ENCODE measurements around the gene TEDC1.

Gene TEDC1

GRCh38 chr14:105487986-105488777 lies 2.9 kb upstream of the TEDC1 start:
- Histone ChIP-seq H3K27ac (ENCODE audit: low read depth, low read length) (no peak overlapping the region), H3K4me1 (ENCODE audit: control insufficient read depth, insufficient read depth, low read length) (peaks cover 16% of the 10 kb centered on the region), H3K36me3 (ENCODE audit: control insufficient read depth, insufficient read depth, low read length) (peaks cover under 1% of the 10 kb centered on the region; the same call in 1 of the 2 replicates), H3K9me3 (ENCODE audit: control insufficient read depth, insufficient read depth, low read depth, low read length) (no peaks in the 10 kb centered on the region), H3K27me3 (ENCODE audit: control insufficient read depth, insufficient read depth, low read length) (peaks cover 62% of the 10 kb centered on the region), H3K9ac (ENCODE audit: low read length) (peak overlapping the region; percentile 4), H3K4me3 (ENCODE audit: low read depth, low read length) (peak overlapping the region; percentile 54)

- peaks cover 3% of the 10 kb centered on the region; the same call in 1 of the 2 replicates for H3K36me3 ChIP-seq (ENCODE audit: control insufficient read depth, insufficient read depth, low read length)
- no peak overlapping the region for H3K27ac ChIP-seq (ENCODE audit: low read depth, low read length)
- no peak overlapping the region for H3K9ac ChIP-seq (ENCODE audit: low read length)
- H3K27me3 ChIP-seq (ENCODE audit: control insufficient read depth, insufficient read depth, low read length), result peaks cover 54% of the 10 kb centered on the region
- no peak overlapping the region for H3K4me3 ChIP-seq (ENCODE audit: low read depth, low read length)
- H3K9me3 ChIP-seq (ENCODE audit: control insufficient read depth, insufficient read depth, low read depth, low read length), result no peaks in the 10 kb centered on the region
- H3K4me1 ChIP-seq (ENCODE audit: control insufficient read depth, insufficient read depth, low read length), result peaks cover 16% of the 10 kb centered on the region
Observed at GRCh38 chr14:105488781-105489541, 2.1 kb upstream of the TEDC1 start.

GRCh38 chr14:105489542-105490266 lies 1.3 kb upstream of the TEDC1 start:
- H3K27ac ChIP-seq (ENCODE audit: low read depth, low read length), result no peak overlapping the region
- peak overlapping the region; percentile 62 for H3K9ac ChIP-seq (ENCODE audit: low read length)

GRCh38 chr14:105490267-105490571 lies 827 bp upstream of the TEDC1 start:
- H3K4me1 ChIP-seq (ENCODE audit: control insufficient read depth, insufficient read depth, low read length), result peaks cover 16% of the 10 kb centered on the region
- peak overlapping the region; percentile 56 for H3K9ac ChIP-seq (ENCODE audit: low read length)
- no peaks in the 10 kb centered on the region for H3K9me3 ChIP-seq (ENCODE audit: control insufficient read depth, insufficient read depth, low read depth, low read length)
- peaks cover 42% of the 10 kb centered on the region for H3K27me3 ChIP-seq (ENCODE audit: control insufficient read depth, insufficient read depth, low read length)
- H3K4me3 ChIP-seq (ENCODE audit: low read depth, low read length), result peak overlapping the region; percentile 83
- H3K36me3 ChIP-seq (ENCODE audit: control insufficient read depth, insufficient read depth, low read length), result peaks cover 3% of the 10 kb centered on the region; the same call in 1 of the 2 replicates
- H3K27ac ChIP-seq (ENCODE audit: low read depth, low read length), result no peak overlapping the region

More at GRCh38 chr14:105489542-105490266, 1.3 kb upstream of the TEDC1 start:
- H3K36me3 ChIP-seq (ENCODE audit: control insufficient read depth, insufficient read depth, low read length), result peaks cover 3% of the 10 kb centered on the region; the same call in 1 of the 2 replicates
- H3K27me3 ChIP-seq (ENCODE audit: control insufficient read depth, insufficient read depth, low read length), result peaks cover 47% of the 10 kb centered on the region
- peaks cover 16% of the 10 kb centered on the region for H3K4me1 ChIP-seq (ENCODE audit: control insufficient read depth, insufficient read depth, low read length)
- no peaks in the 10 kb centered on the region for H3K9me3 ChIP-seq (ENCODE audit: control insufficient read depth, insufficient read depth, low read depth, low read length)
- peak overlapping the region; percentile 83 for H3K4me3 ChIP-seq (ENCODE audit: low read depth, low read length)

GRCh38 chr14:105491366-105491973 lies 424 bp downstream of the TEDC1 start:
- Histone ChIP-seq H3K4me3 (ENCODE audit: low read depth, low read length) (peak overlapping the region; percentile 83), H3K9ac (ENCODE audit: low read length) (peak overlapping the region; percentile 75), H3K27me3 (ENCODE audit: control insufficient read depth, insufficient read depth, low read length) (peaks cover 29% of the 10 kb centered on the region), H3K4me1 (ENCODE audit: control insufficient read depth, insufficient read depth, low read length) (peaks cover 9% of the 10 kb centered on the region; the same call in 1 of the 2 replicates), H3K27ac (ENCODE audit: low read depth, low read length) (peak overlapping the region; percentile 49; the same call in 1 of the 2 replicates), H3K36me3 (ENCODE audit: control insufficient read depth, insufficient read depth, low read length) (peaks cover 3% of the 10 kb centered on the region; the same call in 1 of the 2 replicates), H3K9me3 (ENCODE audit: control insufficient read depth, insufficient read depth, low read depth, low read length) (no peaks in the 10 kb centered on the region)

DNA sequence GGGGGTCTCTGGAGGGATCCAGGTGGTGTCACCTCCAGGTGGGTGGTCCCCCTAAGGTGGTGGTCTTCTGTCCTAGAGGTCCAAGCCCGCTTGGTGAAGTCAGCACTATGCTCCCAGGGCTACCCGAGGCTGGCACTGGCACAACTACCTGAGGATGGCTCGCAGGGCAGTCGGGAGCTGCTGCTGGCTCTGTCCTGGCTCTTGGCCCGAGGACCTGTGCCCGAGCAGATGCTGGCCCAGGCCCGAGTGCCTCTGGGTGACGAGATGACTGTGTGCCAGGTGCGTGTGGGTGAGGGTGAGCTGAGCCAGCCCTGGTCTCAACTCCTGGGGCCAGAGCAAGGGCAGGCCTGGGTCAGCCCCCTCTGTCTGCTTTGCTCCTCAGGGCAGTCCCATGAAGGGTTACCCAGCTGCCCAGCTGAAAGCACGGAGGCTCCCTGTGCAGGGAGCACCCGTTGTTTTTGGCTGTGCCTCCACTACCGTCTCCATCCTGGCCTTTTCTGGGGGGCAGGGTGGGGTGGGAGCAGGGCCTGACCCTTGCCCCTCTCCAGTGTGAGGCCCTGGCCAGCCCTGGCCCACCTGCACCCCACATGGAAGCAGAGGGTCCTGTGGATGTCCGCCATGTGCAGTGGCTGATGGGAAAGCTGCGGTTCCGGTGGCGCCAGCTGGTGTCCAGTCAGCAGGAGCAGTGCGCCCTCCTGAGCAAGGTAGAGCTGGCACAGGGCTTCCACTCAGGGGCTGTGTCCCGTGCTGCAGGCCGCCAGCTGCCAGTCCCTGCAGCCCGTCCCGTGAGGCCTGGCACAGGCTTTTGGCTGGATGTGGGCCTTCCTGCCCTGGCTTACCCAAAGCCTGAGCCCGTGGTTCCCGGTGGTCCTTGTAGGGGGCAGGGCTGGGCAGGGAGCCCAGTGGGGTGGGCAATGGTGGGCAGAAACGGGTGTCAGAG lies 1.3 kb downstream of the TEDC1 start:
- peaks cover 21% of the 10 kb centered on the region for H3K27me3 ChIP-seq (ENCODE audit: control insufficient read depth, insufficient read depth, low read length)
- no peaks in the 10 kb centered on the region for H3K9me3 ChIP-seq (ENCODE audit: control insufficient read depth, insufficient read depth, low read depth, low read length)
- no peak overlapping the region for H3K27ac ChIP-seq (ENCODE audit: low read depth, low read length)
- H3K4me1 ChIP-seq (ENCODE audit: control insufficient read depth, insufficient read depth, low read length), result peaks cover 9% of the 10 kb centered on the region; the same call in 1 of the 2 replicates
- no peak overlapping the region for H3K9ac ChIP-seq (ENCODE audit: low read length)
- peak overlapping the region; percentile 31; the same call in 1 of the 2 replicates for H3K4me3 ChIP-seq (ENCODE audit: low read depth, low read length)
- peaks cover 3% of the 10 kb centered on the region; the same call in 1 of the 2 replicates for H3K36me3 ChIP-seq (ENCODE audit: control insufficient read depth, insufficient read depth, low read length)

GRCh38 chr14:105492971-105493871 lies 2.2 kb downstream of the TEDC1 start:
- H3K36me3 ChIP-seq (ENCODE audit: control insufficient read depth, insufficient read depth, low read length), result peaks cover 6% of the 10 kb centered on the region; the same call in 1 of the 2 replicates
- no peaks in the 10 kb centered on the region for H3K9me3 ChIP-seq (ENCODE audit: control insufficient read depth, insufficient read depth, low read depth, low read length)
- H3K9ac ChIP-seq (ENCODE audit: low read length), result no peak overlapping the region
- H3K27me3 ChIP-seq (ENCODE audit: control insufficient read depth, insufficient read depth, low read length), result peaks cover 12% of the 10 kb centered on the region
- H3K4me3 ChIP-seq (ENCODE audit: low read depth, low read length), result no peak overlapping the region
- no peak overlapping the region for H3K27ac ChIP-seq (ENCODE audit: low read depth, low read length)
- H3K4me1 ChIP-seq (ENCODE audit: control insufficient read depth, insufficient read depth, low read length), result peaks cover 9% of the 10 kb centered on the region; the same call in 1 of the 2 replicates

DNA sequence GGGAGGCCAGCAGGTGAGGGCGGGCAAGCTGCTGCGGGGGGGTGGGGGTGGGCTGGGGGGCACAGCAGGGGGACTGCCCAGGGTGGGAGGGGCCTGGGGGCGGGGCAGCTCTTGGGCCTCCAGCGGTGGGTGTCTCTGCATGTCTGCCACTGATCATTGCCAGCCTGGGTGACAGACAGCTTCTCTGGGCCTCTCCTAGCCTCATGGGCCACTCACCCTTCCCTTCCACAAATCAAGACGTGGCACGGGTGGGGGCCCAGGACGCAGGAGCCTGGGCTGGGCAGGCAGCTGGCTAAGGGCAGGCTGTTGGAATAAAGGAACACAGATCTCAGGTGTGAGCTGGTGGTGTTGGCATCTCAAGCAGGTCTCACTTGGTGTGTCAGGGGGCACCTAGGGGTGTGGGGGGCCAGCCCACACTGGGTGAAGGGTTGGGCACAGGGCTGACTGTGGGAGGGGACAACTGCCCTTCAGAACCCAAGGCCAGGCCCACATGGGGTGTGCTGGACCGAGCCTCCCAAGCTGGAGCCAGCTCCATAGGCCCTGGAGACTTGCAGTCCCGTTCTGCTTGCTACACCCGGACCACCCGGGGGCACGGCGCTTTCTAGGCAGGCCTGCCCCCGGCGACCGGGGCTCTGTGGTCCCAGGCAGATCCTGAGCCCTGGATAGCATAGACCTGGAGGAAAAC lies 3.0 kb downstream of the TEDC1 start:
- H3K27ac ChIP-seq (ENCODE audit: low read depth, low read length), result no peak overlapping the region
- no peaks in the 10 kb centered on the region for H3K9me3 ChIP-seq (ENCODE audit: control insufficient read depth, insufficient read depth, low read depth, low read length)
- peaks cover 6% of the 10 kb centered on the region; the same call in 1 of the 2 replicates for H3K36me3 ChIP-seq (ENCODE audit: control insufficient read depth, insufficient read depth, low read length)
- peaks cover 3% of the 10 kb centered on the region; the same call in 1 of the 2 replicates for H3K27me3 ChIP-seq (ENCODE audit: control insufficient read depth, insufficient read depth, low read length)
- H3K4me1 ChIP-seq (ENCODE audit: control insufficient read depth, insufficient read depth, low read length), result peaks cover 10% of the 10 kb centered on the region; the same call in 1 of the 2 replicates
- H3K9ac ChIP-seq (ENCODE audit: low read length), result no peak overlapping the region
- H3K4me3 ChIP-seq (ENCODE audit: low read depth, low read length), result no peak overlapping the region

DNA sequence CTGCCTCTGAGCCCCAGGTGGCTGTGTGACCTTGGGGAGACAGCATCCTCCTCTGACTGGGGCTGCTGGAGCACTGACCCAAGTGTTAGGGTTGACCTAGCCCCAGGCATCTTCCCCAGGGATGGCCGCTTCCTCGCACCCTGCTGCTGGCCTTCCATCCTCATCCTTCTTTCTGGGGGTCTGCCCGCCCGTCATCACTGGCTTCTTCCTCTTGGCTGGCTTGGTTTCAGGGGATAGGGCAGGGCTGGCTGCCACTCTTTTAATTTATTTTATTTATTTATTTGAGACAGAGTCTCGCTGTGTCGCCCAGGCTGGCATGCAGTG lies 3.5 kb downstream of the TEDC1 start:
- Histone ChIP-seq H3K27me3 (ENCODE audit: control insufficient read depth, insufficient read depth, low read length) (no peaks in the 10 kb centered on the region), H3K4me3 (ENCODE audit: low read depth, low read length) (no peak overlapping the region), H3K9me3 (ENCODE audit: control insufficient read depth, insufficient read depth, low read depth, low read length) (no peaks in the 10 kb centered on the region), H3K9ac (ENCODE audit: low read length) (no peak overlapping the region), H3K4me1 (ENCODE audit: control insufficient read depth, insufficient read depth, low read length) (peaks cover 7% of the 10 kb centered on the region; the same call in 1 of the 2 replicates), H3K36me3 (ENCODE audit: control insufficient read depth, insufficient read depth, low read length) (peaks cover 6% of the 10 kb centered on the region; the same call in 1 of the 2 replicates), H3K27ac (ENCODE audit: low read depth, low read length) (no peak overlapping the region)

All from HUES6 (cell line).